Kidney epithelial cell (primary cell): ENCODE measurements around the gene KIF7. TPM values are rescaled to one million over a fixed set of nuclear protein-coding genes. Genes with fewer than 3 reads are reported as not detected.

Experiments used
- DNase-seq: peaks from one replicate; pipeline ENCODE4 v3.0.0-alpha.2; 2010; ENCODE audit warnings: low read depth
- H3K27me3 ChIP-seq: 2 replicates; pipeline ENCODE4 v1.6.0; 2011; ENCODE audit warnings: low read length; ENCODE audit not compliant: control insufficient read depth, insufficient read depth
- H3K36me3 ChIP-seq: 2 replicates; pipeline ENCODE4 v1.5.1; 2011; ENCODE audit warnings: low read length; ENCODE audit not compliant: control insufficient read depth, insufficient read depth
- H3K4me3 ChIP-seq: 2 replicates; pipeline ENCODE4 v1.5.1; 2011; ENCODE audit warnings: low read depth, mild to moderate bottlenecking, control low read depth, low read length
- total RNA-seq: library from RNA; depleted of rRNA; stranded (reverse); fragments of >200 nt; gene quantifications from 2 replicates; pipeline ENCODE4 v1.2.3, GENCODE V29; 2015
- TF ChIP-seq, protein P1 (sequence below): IDR thresholded peaks from 2 replicates; pipeline ENCODE4 v1.5.1; 2011; ENCODE audit warnings: mild to moderate bottlenecking, moderate library complexity, low read length, control low read depth, inconsistent platforms; ENCODE audit not compliant: insufficient read depth, poor library complexity, severe bottlenecking

The KIF7 gene
- total RNA-seq, 1 donor from 2014 or later: 5.4 TPM

- TF ChIP-seq, protein P1, sequence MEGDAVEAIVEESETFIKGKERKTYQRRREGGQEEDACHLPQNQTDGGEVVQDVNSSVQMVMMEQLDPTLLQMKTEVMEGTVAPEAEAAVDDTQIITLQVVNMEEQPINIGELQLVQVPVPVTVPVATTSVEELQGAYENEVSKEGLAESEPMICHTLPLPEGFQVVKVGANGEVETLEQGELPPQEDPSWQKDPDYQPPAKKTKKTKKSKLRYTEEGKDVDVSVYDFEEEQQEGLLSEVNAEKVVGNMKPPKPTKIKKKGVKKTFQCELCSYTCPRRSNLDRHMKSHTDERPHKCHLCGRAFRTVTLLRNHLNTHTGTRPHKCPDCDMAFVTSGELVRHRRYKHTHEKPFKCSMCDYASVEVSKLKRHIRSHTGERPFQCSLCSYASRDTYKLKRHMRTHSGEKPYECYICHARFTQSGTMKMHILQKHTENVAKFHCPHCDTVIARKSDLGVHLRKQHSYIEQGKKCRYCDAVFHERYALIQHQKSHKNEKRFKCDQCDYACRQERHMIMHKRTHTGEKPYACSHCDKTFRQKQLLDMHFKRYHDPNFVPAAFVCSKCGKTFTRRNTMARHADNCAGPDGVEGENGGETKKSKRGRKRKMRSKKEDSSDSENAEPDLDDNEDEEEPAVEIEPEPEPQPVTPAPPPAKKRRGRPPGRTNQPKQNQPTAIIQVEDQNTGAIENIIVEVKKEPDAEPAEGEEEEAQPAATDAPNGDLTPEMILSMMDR: no peak
- DNase-seq: no peak
- no peaks in the 10 kb centered on the region for H3K36me3 ChIP-seq
- H3K27me3 ChIP-seq: no peaks in the 10 kb centered on the region
- H3K4me3 ChIP-seq: no peak overlapping the region
Measured at GRCh38 chr15:89668171-89668570, 12.9 kb upstream of the KIF7 start.

DNA sequence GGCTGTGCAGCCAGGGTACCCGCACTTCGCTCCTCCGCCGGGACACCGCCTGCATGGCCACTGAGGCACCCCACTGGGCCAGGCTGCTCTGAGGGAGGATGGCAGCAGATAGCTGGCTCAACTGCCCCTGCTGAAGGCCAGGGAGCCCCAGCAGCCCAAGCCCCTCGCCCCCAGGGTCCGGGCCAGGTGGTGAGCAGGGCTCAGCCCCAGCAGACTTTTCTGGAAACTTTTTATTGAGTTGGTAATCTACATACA lies 12.4 kb upstream of the KIF7 start:
- TF ChIP-seq, protein P1: no peak
- Histone ChIP-seq H3K36me3 (no peaks in the 10 kb centered on the region), H3K27me3 (no peaks in the 10 kb centered on the region), H3K4me3 (no peak overlapping the region)
- no peak for DNase-seq

DNA sequence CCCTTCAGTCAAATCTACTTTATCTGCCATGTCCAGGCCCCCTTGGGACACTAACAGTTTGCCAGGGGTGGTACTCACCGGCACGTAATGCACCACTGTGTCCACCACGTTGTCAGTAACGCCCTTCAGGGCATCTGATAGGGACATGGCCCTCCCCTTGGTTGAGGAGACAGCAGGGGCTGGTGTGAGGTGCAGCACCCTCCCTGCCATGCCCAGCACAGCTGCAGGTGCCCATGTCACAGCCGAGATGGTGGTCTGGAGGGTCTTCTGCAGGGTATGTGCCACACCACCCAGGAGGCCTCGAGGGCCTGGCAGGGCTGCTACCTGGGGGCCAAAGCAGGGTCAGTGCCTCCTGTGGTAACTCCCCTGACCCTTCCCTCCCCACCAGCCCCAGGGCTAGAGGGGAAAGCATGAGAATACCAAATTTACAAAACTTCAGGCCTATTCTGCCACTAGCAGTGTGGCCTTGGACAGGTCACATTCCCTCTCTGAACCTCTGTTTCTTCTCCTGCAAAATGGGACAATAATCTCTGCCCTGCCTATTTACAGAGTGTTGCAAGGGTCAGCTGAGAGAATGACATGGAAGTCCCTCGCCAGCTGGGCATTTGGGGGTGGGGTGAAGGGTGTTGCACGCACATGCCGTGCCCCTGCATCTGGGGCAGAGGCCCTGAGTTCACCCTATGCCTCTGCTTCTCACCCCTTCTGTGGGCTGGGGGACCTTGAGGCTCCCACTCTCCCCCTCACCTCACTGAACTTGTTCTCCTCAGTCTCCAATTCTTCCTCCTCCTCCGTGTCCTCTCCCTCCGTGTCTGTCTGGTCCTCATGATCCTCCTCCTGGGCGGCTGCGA lies 11.8 kb upstream of the KIF7 start:
- no peak overlapping the region for H3K4me3 ChIP-seq
- no peaks in the 10 kb centered on the region for H3K27me3 ChIP-seq
- TF ChIP-seq, protein P1: no peak
- no peak for DNase-seq
- no peaks in the 10 kb centered on the region for H3K36me3 ChIP-seq

DNA sequence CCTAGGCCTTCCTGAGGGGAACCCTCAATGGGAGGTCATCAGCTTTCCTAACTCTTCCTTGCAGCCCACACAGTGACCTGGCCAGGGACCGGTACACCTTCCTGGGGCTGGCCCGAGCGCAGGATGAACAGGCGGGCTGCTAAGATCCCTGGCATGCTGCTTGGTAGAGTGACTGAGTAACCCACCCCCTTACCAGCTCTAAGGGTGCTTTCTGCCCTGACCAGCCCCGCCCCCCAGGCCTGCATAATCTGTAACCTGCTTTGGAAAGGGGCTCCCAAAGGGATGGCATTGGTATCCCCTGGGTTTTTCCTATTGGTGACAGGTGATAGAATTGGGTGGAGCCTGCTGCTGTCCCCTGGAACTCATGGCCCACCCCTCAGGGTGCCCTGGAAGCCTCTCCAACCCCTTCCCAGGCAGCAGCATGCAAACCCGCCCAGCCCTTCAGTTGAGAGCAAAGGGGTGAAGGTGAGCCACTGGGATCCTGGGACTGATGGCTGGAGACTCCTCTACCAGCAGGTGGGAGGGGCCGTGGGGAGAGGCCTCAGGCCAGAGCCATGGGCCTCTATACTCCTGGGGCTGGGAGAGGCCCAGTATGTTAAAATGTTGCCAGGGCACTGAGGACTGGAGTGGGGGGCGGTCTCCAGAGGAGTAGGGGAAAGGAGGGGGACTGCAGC lies 11.1 kb upstream of the KIF7 start:
- no peaks in the 10 kb centered on the region for H3K27me3 ChIP-seq
- H3K4me3 ChIP-seq: no peak overlapping the region
- H3K36me3 ChIP-seq: no peaks in the 10 kb centered on the region
- no peak for DNase-seq
- TF ChIP-seq, protein P1: no peak

DNA sequence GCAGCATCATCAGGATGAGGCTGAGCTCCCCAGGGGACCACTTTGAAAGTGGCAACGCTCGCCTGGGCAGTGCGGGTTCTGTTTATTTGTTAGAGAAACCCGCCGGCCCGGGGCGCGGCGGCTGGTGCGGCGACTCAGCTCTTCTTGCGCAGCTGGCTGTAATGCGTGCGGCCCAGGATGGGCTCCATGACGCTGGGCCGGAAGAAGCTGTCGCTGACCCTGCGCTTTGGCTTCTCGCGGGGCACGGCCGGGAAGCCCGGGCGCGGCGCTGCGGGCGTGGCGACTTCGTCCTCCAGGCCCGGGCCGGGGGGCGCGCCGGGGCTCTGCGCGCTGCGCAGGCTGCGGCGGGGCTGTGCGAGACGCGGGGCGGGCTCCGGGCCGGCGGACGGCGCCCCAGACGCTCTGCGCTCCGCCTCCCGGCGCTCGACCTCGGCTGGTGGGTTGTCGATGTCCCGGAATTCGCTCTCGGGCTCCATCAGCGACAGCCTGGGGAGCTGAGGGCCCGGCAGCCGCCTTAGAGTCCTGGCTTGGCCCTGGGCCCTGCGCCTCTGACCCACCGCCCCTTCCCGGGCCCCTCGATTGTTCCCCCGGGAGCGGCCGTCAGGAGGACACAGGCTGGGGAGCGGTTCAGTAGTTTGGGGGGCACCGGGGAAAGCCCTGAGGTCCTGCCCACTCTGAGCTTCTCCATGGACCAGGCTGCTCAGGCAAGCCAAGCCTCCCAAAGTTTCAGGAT lies 10.3 kb upstream of the KIF7 start:
- Histone ChIP-seq H3K4me3 (peak overlapping the region; percentile 23), H3K36me3 (no peaks in the 10 kb centered on the region), H3K27me3 (no peaks in the 10 kb centered on the region)
- no peak for DNase-seq
- TF ChIP-seq, protein P1: no peak
